Adrenal gland (tissue), 5 donors: Measurements from ENCODE around the gene ZNF775.

Experiments used
- CTCF ChIP-seq, 6 experiments: fragments of 450-650 bp in 4 of 6; fragments of 200-600 bp in 2 of 6; sonication (generic) in 1 of 6; IDR thresholded peaks; 1 replicate in 5 of 6; 2 replicates in 1 of 6; pipeline versions ENCODE4 v1.5.1 to v1.8.0; 2016 to 2021; ENCODE audit warnings: antibody characterized with exemption in 6 of 6, mild to moderate bottlenecking in 2 of 6, moderate library complexity in 1 of 6
- POLR2A ChIP-seq, 2 donors: fragments of 450-650 bp; IDR thresholded peaks; one replicate each; pipeline ENCODE4 v1.6.1; 2017; ENCODE audit warnings: antibody characterized with exemption in 2 of 2, mild to moderate bottlenecking in 2 of 2, moderate library complexity in 1 of 2
- donor health status: DM: no; HTN: no; CAD: no.

DNA sequence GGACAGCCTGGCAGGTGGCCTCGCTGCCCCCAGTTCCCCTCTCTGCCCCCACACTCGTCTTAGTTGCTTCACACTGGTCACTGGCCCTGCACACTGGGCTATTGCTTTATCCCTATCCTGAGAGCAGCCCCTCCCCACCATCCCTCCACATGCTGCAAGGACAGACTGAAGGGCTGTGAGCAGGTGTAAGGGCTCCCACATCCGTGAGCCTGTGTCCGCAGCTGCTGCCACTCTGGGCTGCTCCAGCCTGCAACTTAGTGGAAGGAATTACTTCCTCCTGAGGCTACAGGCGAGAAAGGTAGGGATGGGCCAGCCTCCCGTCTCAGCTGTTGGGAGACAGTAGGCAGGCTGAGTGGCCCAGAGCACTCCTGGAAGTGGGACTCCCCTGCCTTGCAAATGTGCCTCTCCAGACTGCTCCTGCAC lies 41.5 kb upstream of the ZNF775 start:
- TF ChIP-seq CTCF (IDR thresholded peaks at IDR 0.05) (no peak), POLR2A (IDR thresholded peaks at IDR 0.05) (no peak)
